Panc1 (cell line): ENCODE data around the gene REC114. TPM values are rescaled to one million over a fixed set of nuclear protein-coding genes. Genes with fewer than 3 reads are reported as not detected.

Experiments used
- ATAC-seq: fragments of 200-7000 bp; cut with Tn5 transposase; 2 replicates; pipeline ENCODE4 v1.9.1; 2020; ENCODE audit warnings: mild to moderate bottlenecking, moderate library complexity
- BruUV-seq: library from RNA; stranded (reverse); fragments of 400-500 nt; replicated peaks from 2 replicates; lab custom pipeline; 2021; lab: Mats Ljungman, UMichigan
- CTCF ChIA-PET: fragments of 300-600 bp; sonication (Branson Sonifier 250); formaldehyde crosslinking; loops from one replicate; lab custom pipeline; 2022; ENCODE audit warnings: antibody characterized with exemption; lab: Charles Lee
- POLR2A ChIA-PET: fragments of 300-600 bp; sonication (Branson Sonifier 250); formaldehyde crosslinking; loops from one replicate; lab custom pipeline; 2022; ENCODE audit warnings: antibody characterized with exemption; lab: Charles Lee
- DNase-seq: peaks from one replicate; pipeline ENCODE4 v3.0.0-alpha.2; 2010; ENCODE audit warnings: low read depth, low spot score
- H3K27ac ChIP-seq: 2 replicates; pipeline ENCODE4 v1.5.1; 2011; ENCODE audit warnings: mild to moderate bottlenecking, low read length, inconsistent platforms
- H3K27me3 ChIP-seq: fragments of 200-500 bp; sonication (Bioruptor generic); 2 replicates; pipeline ENCODE4 v1.6.0; 2014; ENCODE audit warnings: low read length, inconsistent platforms; ENCODE audit not compliant: control insufficient read depth, insufficient read depth
- H3K36me3 ChIP-seq: fragments of 200-500 bp; sonication (Bioruptor generic); 2 replicates; pipeline ENCODE4 v1.5.1; 2014; ENCODE audit warnings: inconsistent platforms, mild to moderate bottlenecking, low read length, moderate library complexity; ENCODE audit not compliant: control insufficient read depth, insufficient read depth
- H3K4me1 ChIP-seq: 2 replicates; pipeline ENCODE4 v1.5.1; 2011; ENCODE audit warnings: inconsistent platforms, mild to moderate bottlenecking, low read length, moderate library complexity; ENCODE audit not compliant: control insufficient read depth, insufficient read depth
- H3K4me3 ChIP-seq, 2 experiments: 2 replicates each; pipeline ENCODE4 v1.5.1; 2011 to 2012; ENCODE audit warnings: low read depth in 2 of 2, low read length in 2 of 2, mild to moderate bottlenecking in 2 of 2, inconsistent platforms in 1 of 2, moderate library complexity in 1 of 2
- H3K9me3 ChIP-seq: fragments of 200-500 bp; sonication (Bioruptor generic); 2 replicates; pipeline ENCODE4 v1.5.1; 2014; ENCODE audit warnings: low read depth, mild to moderate bottlenecking, inconsistent platforms, low read length, moderate library complexity; ENCODE audit not compliant: control insufficient read depth, insufficient read depth
- POLR2AphosphoS5 ChIP-seq: IDR thresholded peaks from 2 replicates; pipeline ENCODE4 v1.6.1; 2012; ENCODE audit warnings: mild to moderate bottlenecking, low read depth, low read length, moderate library complexity
- SIN3A ChIP-seq: IDR thresholded peaks from 2 replicates; pipeline ENCODE4 v1.6.1; 2012; ENCODE audit warnings: low read depth, mild to moderate bottlenecking, low read length, moderate library complexity, borderline replicate concordance; ENCODE audit not compliant: insufficient read depth
- TCF7L2 ChIP-seq: IDR thresholded peaks from 2 replicates; pipeline ENCODE4 v1.6.1; 2011; ENCODE audit warnings: mild to moderate bottlenecking, low read depth, low read length, inconsistent platforms
- in situ Hi-C: cut with HindIII; loops from 2 replicates; pipeline ENCODE4 v1.10.0; 2016; ENCODE audit warnings: low sequenced_read_pairs, low pct_unique_long_range_greater_than_20kb
- intact Hi-C: fragments of 100-400 bp; cut with micrococcal nuclease; formaldehyde crosslinking; loops from one replicate; pipeline ENCODE4 v1.10.0; 2022; ENCODE audit not compliant: unreplicated experiment
- total RNA-seq: library from RNA; stranded (reverse); gene quantifications from one replicate; pipeline ENCODE4 v1.2.1, GENCODE V29; 2021; ENCODE audit not compliant: unreplicated experiment
- TF ChIP-seq, protein P1 (sequence below), 2 experiments: IDR thresholded peaks; 2 replicates each; pipeline ENCODE4 v1.6.1; 2011 to 2012; ENCODE audit warnings: low read depth in 2 of 2, control low read depth in 1 of 2, low read length in 1 of 2, mild to moderate bottlenecking in 1 of 2, moderate library complexity in 1 of 2; ENCODE audit not compliant: insufficient read depth in 1 of 2
- TF ChIP-seq, protein P2 (sequence below): fragments of 450-650 bp; IDR thresholded peaks from 2 replicates; pipeline ENCODE4 v1.5.1; 2017; ENCODE audit warnings: mild to moderate bottlenecking

The REC114 gene
- total RNA-seq, 1 experiment from 2014 or later, result not detected

DNA sequence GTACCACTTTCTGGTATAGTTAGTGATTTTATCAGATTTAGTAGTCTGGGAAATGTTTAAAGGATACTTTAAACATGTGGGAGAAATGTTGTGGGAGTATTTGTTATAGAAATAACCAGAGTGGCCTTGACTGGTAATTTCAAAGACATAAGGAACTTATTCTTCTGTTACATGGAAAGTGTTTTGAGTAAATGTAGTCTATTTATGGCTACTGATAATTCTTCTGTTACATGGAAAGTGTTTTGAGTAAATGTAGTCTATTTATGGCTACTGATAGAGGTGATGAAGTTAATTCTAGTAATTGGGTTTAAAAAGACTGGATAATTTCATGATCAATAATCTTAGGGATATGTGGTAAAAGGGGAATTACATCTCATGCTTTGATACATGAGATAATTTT lies 17.7 kb downstream of the REC114 start:
- ChIA-PET CTCF (no interaction called here), POLR2A (no interaction called here)
- no peak overlapping the region for H3K4me3 ChIP-seq
- peaks cover 8% of the 10 kb centered on the region; the same call in 1 of the 2 replicates for H3K27me3 ChIP-seq
- no TSS peak for BruUV-seq
- intact Hi-C loops (no loop called here), in situ Hi-C loops (no loop called here)
- DNase-seq (no peak), ATAC-seq (no peak)
- no peaks in the 10 kb centered on the region for H3K9me3 ChIP-seq
- TF ChIP-seq, protein P1, sequence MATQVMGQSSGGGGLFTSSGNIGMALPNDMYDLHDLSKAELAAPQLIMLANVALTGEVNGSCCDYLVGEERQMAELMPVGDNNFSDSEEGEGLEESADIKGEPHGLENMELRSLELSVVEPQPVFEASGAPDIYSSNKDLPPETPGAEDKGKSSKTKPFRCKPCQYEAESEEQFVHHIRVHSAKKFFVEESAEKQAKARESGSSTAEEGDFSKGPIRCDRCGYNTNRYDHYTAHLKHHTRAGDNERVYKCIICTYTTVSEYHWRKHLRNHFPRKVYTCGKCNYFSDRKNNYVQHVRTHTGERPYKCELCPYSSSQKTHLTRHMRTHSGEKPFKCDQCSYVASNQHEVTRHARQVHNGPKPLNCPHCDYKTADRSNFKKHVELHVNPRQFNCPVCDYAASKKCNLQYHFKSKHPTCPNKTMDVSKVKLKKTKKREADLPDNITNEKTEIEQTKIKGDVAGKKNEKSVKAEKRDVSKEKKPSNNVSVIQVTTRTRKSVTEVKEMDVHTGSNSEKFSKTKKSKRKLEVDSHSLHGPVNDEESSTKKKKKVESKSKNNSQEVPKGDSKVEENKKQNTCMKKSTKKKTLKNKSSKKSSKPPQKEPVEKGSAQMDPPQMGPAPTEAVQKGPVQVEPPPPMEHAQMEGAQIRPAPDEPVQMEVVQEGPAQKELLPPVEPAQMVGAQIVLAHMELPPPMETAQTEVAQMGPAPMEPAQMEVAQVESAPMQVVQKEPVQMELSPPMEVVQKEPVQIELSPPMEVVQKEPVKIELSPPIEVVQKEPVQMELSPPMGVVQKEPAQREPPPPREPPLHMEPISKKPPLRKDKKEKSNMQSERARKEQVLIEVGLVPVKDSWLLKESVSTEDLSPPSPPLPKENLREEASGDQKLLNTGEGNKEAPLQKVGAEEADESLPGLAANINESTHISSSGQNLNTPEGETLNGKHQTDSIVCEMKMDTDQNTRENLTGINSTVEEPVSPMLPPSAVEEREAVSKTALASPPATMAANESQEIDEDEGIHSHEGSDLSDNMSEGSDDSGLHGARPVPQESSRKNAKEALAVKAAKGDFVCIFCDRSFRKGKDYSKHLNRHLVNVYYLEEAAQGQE (IDR thresholded peaks at IDR 0.05; ENCODE audit: insufficient read depth in 1 of 2, low read depth in 2 of 2, low read length in 1 of 2), result no peak
- TF ChIP-seq, protein P2, sequence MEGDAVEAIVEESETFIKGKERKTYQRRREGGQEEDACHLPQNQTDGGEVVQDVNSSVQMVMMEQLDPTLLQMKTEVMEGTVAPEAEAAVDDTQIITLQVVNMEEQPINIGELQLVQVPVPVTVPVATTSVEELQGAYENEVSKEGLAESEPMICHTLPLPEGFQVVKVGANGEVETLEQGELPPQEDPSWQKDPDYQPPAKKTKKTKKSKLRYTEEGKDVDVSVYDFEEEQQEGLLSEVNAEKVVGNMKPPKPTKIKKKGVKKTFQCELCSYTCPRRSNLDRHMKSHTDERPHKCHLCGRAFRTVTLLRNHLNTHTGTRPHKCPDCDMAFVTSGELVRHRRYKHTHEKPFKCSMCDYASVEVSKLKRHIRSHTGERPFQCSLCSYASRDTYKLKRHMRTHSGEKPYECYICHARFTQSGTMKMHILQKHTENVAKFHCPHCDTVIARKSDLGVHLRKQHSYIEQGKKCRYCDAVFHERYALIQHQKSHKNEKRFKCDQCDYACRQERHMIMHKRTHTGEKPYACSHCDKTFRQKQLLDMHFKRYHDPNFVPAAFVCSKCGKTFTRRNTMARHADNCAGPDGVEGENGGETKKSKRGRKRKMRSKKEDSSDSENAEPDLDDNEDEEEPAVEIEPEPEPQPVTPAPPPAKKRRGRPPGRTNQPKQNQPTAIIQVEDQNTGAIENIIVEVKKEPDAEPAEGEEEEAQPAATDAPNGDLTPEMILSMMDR, result no peak
- no peak for TF ChIP-seq SIN3A
- no peak for TF ChIP-seq POLR2AphosphoS5
- TF ChIP-seq TCF7L2, result no peak
- no peak overlapping the region for H3K27ac ChIP-seq
- H3K36me3 ChIP-seq, result no peaks in the 10 kb centered on the region
- no peaks in the 10 kb centered on the region for H3K4me1 ChIP-seq

DNA sequence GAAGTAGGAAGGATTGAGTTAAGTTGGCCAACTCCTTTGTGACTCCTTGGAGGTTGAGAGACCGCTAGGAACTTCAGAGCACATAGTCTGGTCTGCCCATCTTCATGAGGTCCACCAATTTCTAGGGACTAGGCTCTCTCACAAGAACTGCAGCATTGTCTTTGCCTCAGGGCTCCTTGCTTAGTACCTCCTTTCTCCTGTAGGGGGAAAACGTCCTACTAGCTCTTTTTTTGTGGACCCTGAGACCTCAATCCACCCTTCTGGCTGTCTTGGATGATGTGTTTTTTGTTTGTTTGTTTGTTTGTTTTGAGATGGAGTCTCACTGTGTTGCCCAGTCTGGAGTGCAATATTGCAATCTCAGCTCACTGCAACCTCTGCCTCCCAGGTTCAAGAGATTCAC lies 21.6 kb downstream of the REC114 start:
- no peak for ATAC-seq
- H3K4me3 ChIP-seq, result no peak overlapping the region
- no peak overlapping the region for H3K27ac ChIP-seq
- H3K27me3 ChIP-seq, result peaks cover 3% of the 10 kb centered on the region; the same call in 1 of the 2 replicates
- TF ChIP-seq, protein P2, result peak; percentile 27
- TF ChIP-seq POLR2AphosphoS5 (no peak), SIN3A (no peak)
- TF ChIP-seq, protein P1 (IDR thresholded peaks at IDR 0.05; ENCODE audit: insufficient read depth in 1 of 2, low read depth in 2 of 2, low read length in 1 of 2), result no peak
- no peaks in the 10 kb centered on the region for H3K4me1 ChIP-seq
- peak; percentile 2 for DNase-seq
- no peaks in the 10 kb centered on the region for H3K36me3 ChIP-seq
- no TSS peak for BruUV-seq
- intact Hi-C loops (no loop called here), in situ Hi-C loops (no loop called here)
- POLR2A ChIA-PET, result no interaction called here
- CTCF ChIA-PET, result no interaction called here
- no peaks in the 10 kb centered on the region for H3K9me3 ChIP-seq
